ENCODE measurements around the gene TMEFF2.

TMEFF2 gene

GRCh38 chr2:191917967-191918651 is 276.6 kb downstream of the TMEFF2 start:
- Mint-ChIP-seq H3K36me3 (ENCODE audit: low read depth) (no peaks in the 10 kb centered on the region), H3K9me3 (peaks cover 9% of the 10 kb centered on the region), H3K4me1 (ENCODE audit: low read depth) (no peaks in the 10 kb centered on the region), H3K4me3 (no peak overlapping the region), H3K27me3 (no peaks in the 10 kb centered on the region), H3K27ac (no peak overlapping the region)
- intact Hi-C loops (cut with micrococcal nuclease), result no loop called here

GRCh38 chr2:191917430-191917881 is 277.3 kb downstream of the TMEFF2 start:
- H3K27ac Mint-ChIP-seq, result no peak overlapping the region
- no peak overlapping the region for H3K4me3 Mint-ChIP-seq
- H3K9me3 Mint-ChIP-seq, result peaks cover 3% of the 10 kb centered on the region
- no peaks in the 10 kb centered on the region for H3K27me3 Mint-ChIP-seq
- H3K36me3 Mint-ChIP-seq (ENCODE audit: low read depth), result no peaks in the 10 kb centered on the region
- intact Hi-C loops (cut with micrococcal nuclease), result no loop called here
- no peaks in the 10 kb centered on the region for H3K4me1 Mint-ChIP-seq (ENCODE audit: low read depth)

- intact Hi-C loops (cut with micrococcal nuclease), result no loop called here
- Mint-ChIP-seq H3K27me3 (no peaks in the 10 kb centered on the region), H3K4me1 (ENCODE audit: low read depth) (no peaks in the 10 kb centered on the region), H3K4me3 (no peak overlapping the region), H3K9me3 (no peaks in the 10 kb centered on the region), H3K27ac (no peak overlapping the region), H3K36me3 (ENCODE audit: low read depth) (no peaks in the 10 kb centered on the region)
These were observed 277.9 kb downstream of the TMEFF2 start for GRCh38 chr2:191916826-191917225.

GRCh38 chr2:191915750-191916149 is 279.0 kb downstream of the TMEFF2 start:
- H3K4me3 Mint-ChIP-seq, result no peak overlapping the region
- H3K27me3 Mint-ChIP-seq, result no peaks in the 10 kb centered on the region
- H3K9me3 Mint-ChIP-seq, result no peaks in the 10 kb centered on the region
- H3K4me1 Mint-ChIP-seq (ENCODE audit: low read depth), result peaks cover under 1% of the 10 kb centered on the region
- intact Hi-C loops (cut with micrococcal nuclease), result no loop called here
- no peaks in the 10 kb centered on the region for H3K36me3 Mint-ChIP-seq (ENCODE audit: low read depth)
- H3K27ac Mint-ChIP-seq, result no peak overlapping the region

- no peaks in the 10 kb centered on the region for H3K9me3 Mint-ChIP-seq
- intact Hi-C loops (cut with micrococcal nuclease), result no loop called here
- no peaks in the 10 kb centered on the region for H3K27me3 Mint-ChIP-seq
- H3K27ac Mint-ChIP-seq, result no peak overlapping the region
- H3K4me1 Mint-ChIP-seq (ENCODE audit: low read depth), result peaks cover 7% of the 10 kb centered on the region
- H3K36me3 Mint-ChIP-seq (ENCODE audit: low read depth), result no peaks in the 10 kb centered on the region
- no peak overlapping the region for H3K4me3 Mint-ChIP-seq
These were observed 280.9 kb downstream of the TMEFF2 start for GRCh38 chr2:191913796-191914195.

GRCh38 chr2:191912764-191913163 is 282.0 kb downstream of the TMEFF2 start:
- H3K27ac Mint-ChIP-seq, result no peak overlapping the region
- no peaks in the 10 kb centered on the region for H3K36me3 Mint-ChIP-seq (ENCODE audit: low read depth)
- intact Hi-C loops (cut with micrococcal nuclease), result no loop called here
- H3K4me1 Mint-ChIP-seq (ENCODE audit: low read depth), result peaks cover 13% of the 10 kb centered on the region
- no peak overlapping the region for H3K4me3 Mint-ChIP-seq
- H3K27me3 Mint-ChIP-seq, result no peaks in the 10 kb centered on the region
- H3K9me3 Mint-ChIP-seq, result no peaks in the 10 kb centered on the region

- no peak overlapping the region for H3K27ac Mint-ChIP-seq
- H3K9me3 Mint-ChIP-seq, result no peaks in the 10 kb centered on the region
- no peak overlapping the region for H3K4me3 Mint-ChIP-seq
- peaks cover 19% of the 10 kb centered on the region for H3K4me1 Mint-ChIP-seq (ENCODE audit: low read depth)
- H3K36me3 Mint-ChIP-seq (ENCODE audit: low read depth), result no peaks in the 10 kb centered on the region
- intact Hi-C loops (cut with micrococcal nuclease), result no loop called here
- H3K27me3 Mint-ChIP-seq, result no peaks in the 10 kb centered on the region
These were observed 284.2 kb downstream of the TMEFF2 start for GRCh38 chr2:191910518-191910917.

- Mint-ChIP-seq H3K27me3 (no peaks in the 10 kb centered on the region), H3K27ac (no peak overlapping the region), H3K9me3 (no peaks in the 10 kb centered on the region), H3K4me1 (ENCODE audit: low read depth) (peaks cover 19% of the 10 kb centered on the region), H3K36me3 (ENCODE audit: low read depth) (no peaks in the 10 kb centered on the region), H3K4me3 (no peak overlapping the region)
- intact Hi-C loops (cut with micrococcal nuclease), result no loop called here
These were observed 285.9 kb downstream of the TMEFF2 start for GRCh38 chr2:191908874-191909273.

GRCh38 chr2:191907545-191907944 is 287.2 kb downstream of the TMEFF2 start:
- no peak overlapping the region for H3K27ac Mint-ChIP-seq
- no peaks in the 10 kb centered on the region for H3K27me3 Mint-ChIP-seq
- H3K4me1 Mint-ChIP-seq (ENCODE audit: low read depth), result peaks cover 19% of the 10 kb centered on the region
- no peaks in the 10 kb centered on the region for H3K36me3 Mint-ChIP-seq (ENCODE audit: low read depth)
- intact Hi-C loops (cut with micrococcal nuclease), result no loop called here
- no peak overlapping the region for H3K4me3 Mint-ChIP-seq
- no peaks in the 10 kb centered on the region for H3K9me3 Mint-ChIP-seq

- Mint-ChIP-seq H3K4me1 (ENCODE audit: low read depth) (peaks cover 19% of the 10 kb centered on the region), H3K27ac (no peak overlapping the region), H3K4me3 (no peak overlapping the region), H3K9me3 (peaks cover 3% of the 10 kb centered on the region), H3K36me3 (ENCODE audit: low read depth) (no peaks in the 10 kb centered on the region), H3K27me3 (no peaks in the 10 kb centered on the region)
- intact Hi-C loops (cut with micrococcal nuclease), result no loop called here
These were observed 287.6 kb downstream of the TMEFF2 start for GRCh38 chr2:191907091-191907490.

GRCh38 chr2:191905336-191905735 is 289.4 kb downstream of the TMEFF2 start:
- Mint-ChIP-seq H3K36me3 (ENCODE audit: low read depth) (no peaks in the 10 kb centered on the region), H3K4me1 (ENCODE audit: low read depth) (peaks cover 14% of the 10 kb centered on the region), H3K27me3 (no peaks in the 10 kb centered on the region), H3K9me3 (peaks cover 18% of the 10 kb centered on the region), H3K4me3 (no peak overlapping the region), H3K27ac (no peak overlapping the region)
- intact Hi-C loops (cut with micrococcal nuclease), result no loop called here

- intact Hi-C loops (cut with micrococcal nuclease), result no loop called here
- H3K27me3 Mint-ChIP-seq, result no peaks in the 10 kb centered on the region
- peaks cover 22% of the 10 kb centered on the region for H3K9me3 Mint-ChIP-seq
- no peaks in the 10 kb centered on the region for H3K36me3 Mint-ChIP-seq (ENCODE audit: low read depth)
- no peak overlapping the region for H3K4me3 Mint-ChIP-seq
- no peaks in the 10 kb centered on the region for H3K4me1 Mint-ChIP-seq (ENCODE audit: low read depth)
- H3K27ac Mint-ChIP-seq, result no peak overlapping the region
These were observed 293.7 kb downstream of the TMEFF2 start for GRCh38 chr2:191901031-191901430.

- Mint-ChIP-seq H3K9me3 (peaks cover 22% of the 10 kb centered on the region), H3K27me3 (no peaks in the 10 kb centered on the region), H3K27ac (no peak overlapping the region), H3K4me3 (no peak overlapping the region), H3K4me1 (ENCODE audit: low read depth) (no peaks in the 10 kb centered on the region), H3K36me3 (ENCODE audit: low read depth) (no peaks in the 10 kb centered on the region)
- intact Hi-C loops (cut with micrococcal nuclease), result no loop called here
These were observed 295.3 kb downstream of the TMEFF2 start for GRCh38 chr2:191899410-191899809.

Data from dendritic cell treated with granulocyte-macrophage colony-stimulating factor and Interleukin-4, amounts not matched to agents 40 ng/mL and 50 ng/mL, for 4 days (primary cell).